HFFc6 (cell line): ENCODE measurements around the gene MTCH1. TPM values are rescaled to one million over a fixed set of nuclear protein-coding genes. Genes with fewer than 3 reads are reported as not detected.

ENCODE experiments used
- DNase-seq: peaks from one replicate; pipeline ENCODE4 v3.0.0-alpha.2; 2018
- H3K27ac Mint-ChIP-seq: 2 replicates; pipeline ENCODE4 v1.8.0; 2020; ENCODE audit warnings: mild to moderate bottlenecking, mixed read lengths
- H3K27me3 Mint-ChIP-seq: 2 replicates; pipeline ENCODE4 v1.8.0; 2021; ENCODE audit warnings: mild to moderate bottlenecking, moderate library complexity, mixed read lengths; ENCODE audit not compliant: insufficient read depth
- H3K36me3 Mint-ChIP-seq: 2 replicates; pipeline ENCODE4 v1.8.0; 2021; ENCODE audit warnings: low read depth, mixed read lengths
- H3K4me1 Mint-ChIP-seq: 2 replicates; pipeline ENCODE4 v1.8.0; 2020; ENCODE audit warnings: low read depth, mixed read lengths
- H3K4me3 Mint-ChIP-seq: 2 replicates; pipeline ENCODE4 v1.8.0; 2020; ENCODE audit warnings: mild to moderate bottlenecking, moderate library complexity, mixed read lengths
- H3K9me3 Mint-ChIP-seq: 2 replicates; pipeline ENCODE4 v1.8.0; 2020; ENCODE audit warnings: mild to moderate bottlenecking, mixed read lengths
- CTCF ChIP-seq: fragments of 200-600 bp; sonication (generic); IDR thresholded peaks from 2 replicates; pipeline ENCODE4 v1.5.0; 2021; ENCODE audit warnings: antibody characterized with exemption, mild to moderate bottlenecking
- total RNA-seq, 6 experiments: library from RNA; stranded (reverse); fragmentation: NEBNext Ultra II Directional; extraction: Animal tissue kit (Norgen Biotek cat#: 25700); gene quantifications; 2 replicates in 1 of 6; 3 replicates in 5 of 6; pipeline ENCODE4 v1.2.3, GENCODE V29; 2021

Gene MTCH1
- total RNA-seq, 6 experiments from 2014 or later, result 263 to 301 (median 281) TPM

- peaks cover 36% of the 10 kb centered on the region for H3K4me1 Mint-ChIP-seq
Measured at GRCh38 chr6:36978421-36979346, 7.3 kb downstream of the MTCH1 start.

DNA sequence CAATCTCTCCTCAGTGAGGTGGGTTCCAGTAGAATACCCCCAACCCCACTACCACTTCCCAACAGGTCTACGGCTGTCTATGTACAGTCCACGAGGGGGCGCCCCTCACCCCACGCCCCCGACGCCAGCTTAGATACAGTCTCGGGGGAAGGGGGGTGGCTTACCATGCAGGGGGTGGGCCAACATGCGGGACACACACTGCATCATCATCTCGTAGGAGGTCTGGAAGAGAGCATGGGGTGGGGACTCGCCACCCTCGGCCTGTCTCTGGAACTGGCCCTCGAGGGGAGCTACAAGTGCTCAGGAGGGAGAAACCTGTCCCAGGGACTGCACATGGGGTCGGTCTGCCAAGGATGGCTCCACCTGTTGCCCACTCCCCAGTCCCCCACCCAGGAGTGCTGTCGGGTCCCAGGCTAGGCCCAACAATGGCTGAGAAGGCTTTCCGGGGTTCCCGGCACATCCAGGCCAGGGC, 8.5 kb downstream of the MTCH1 start:
- peaks cover 29% of the 10 kb centered on the region; the same call in 1 of the 2 replicates for H3K36me3 Mint-ChIP-seq
- no peak overlapping the region for H3K27ac Mint-ChIP-seq
- peaks cover 36% of the 10 kb centered on the region for H3K4me1 Mint-ChIP-seq
- no peak overlapping the region for H3K4me3 Mint-ChIP-seq
- DNase-seq, result no peak
- H3K27me3 Mint-ChIP-seq, result no peaks in the 10 kb centered on the region; the same call in 1 of the 2 replicates
- H3K9me3 Mint-ChIP-seq, result no peaks in the 10 kb centered on the region
- TF ChIP-seq CTCF, result peak; percentile 78

More at GRCh38 chr6:36978421-36979346, 7.3 kb downstream of the MTCH1 start:
- TF ChIP-seq CTCF, result no peak
- DNase-seq, result no peak
- Mint-ChIP-seq H3K9me3 (no peaks in the 10 kb centered on the region), H3K27me3 (no peaks in the 10 kb centered on the region), H3K36me3 (peaks cover 26% of the 10 kb centered on the region; the same call in 1 of the 2 replicates), H3K27ac (peak overlapping the region; percentile 53), H3K4me3 (no peak overlapping the region)

- no peak for DNase-seq
- TF ChIP-seq CTCF, result no peak
- H3K27ac Mint-ChIP-seq, result no peak overlapping the region
- H3K9me3 Mint-ChIP-seq, result no peaks in the 10 kb centered on the region
- no peak overlapping the region for H3K4me3 Mint-ChIP-seq
- peaks cover 32% of the 10 kb centered on the region; the same call in 1 of the 2 replicates for H3K36me3 Mint-ChIP-seq
- no peaks in the 10 kb centered on the region; the same call in 1 of the 2 replicates for H3K27me3 Mint-ChIP-seq
- H3K4me1 Mint-ChIP-seq, result peaks cover 32% of the 10 kb centered on the region
Measured at GRCh38 chr6:36976931-36977330, 9.1 kb downstream of the MTCH1 start.

GRCh38 chr6:36976509-36976908, 9.5 kb downstream of the MTCH1 start:
- H3K36me3 Mint-ChIP-seq, result peaks cover 36% of the 10 kb centered on the region; the same call in 1 of the 2 replicates
- H3K27ac Mint-ChIP-seq, result no peak overlapping the region
- no peak for DNase-seq
- no peaks in the 10 kb centered on the region; the same call in 1 of the 2 replicates for H3K27me3 Mint-ChIP-seq
- no peaks in the 10 kb centered on the region for H3K9me3 Mint-ChIP-seq
- no peak for TF ChIP-seq CTCF
- H3K4me3 Mint-ChIP-seq, result no peak overlapping the region
- peaks cover 28% of the 10 kb centered on the region for H3K4me1 Mint-ChIP-seq

DNA sequence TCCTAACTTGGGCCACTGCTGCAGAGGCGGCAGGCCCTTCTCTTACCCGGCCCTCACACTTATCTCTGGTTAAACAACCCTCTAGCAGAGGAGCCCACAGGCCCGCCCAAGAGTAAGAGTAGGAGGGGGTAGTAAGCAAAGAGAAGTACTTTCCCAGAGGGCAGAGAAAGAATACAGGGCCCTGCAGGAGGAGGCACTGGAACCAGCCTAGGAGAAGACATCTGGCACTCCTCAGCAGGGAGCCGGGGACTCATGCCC, 10.1 kb downstream of the MTCH1 start:
- Mint-ChIP-seq H3K36me3 (peaks cover 41% of the 10 kb centered on the region; the same call in 1 of the 2 replicates), H3K4me3 (no peak overlapping the region), H3K27ac (no peak overlapping the region), H3K27me3 (no peaks in the 10 kb centered on the region; the same call in 1 of the 2 replicates), H3K9me3 (no peaks in the 10 kb centered on the region), H3K4me1 (peaks cover 22% of the 10 kb centered on the region)
- DNase-seq, result no peak
- no peak for TF ChIP-seq CTCF
